OCI-LY7 (cell line): ENCODE measurements around the gene IQUB.

Source experiments
- EZH2phosphoT487 ChIP-seq: fragments of 200-600 bp; sonication (generic); IDR thresholded peaks from 2 replicates; pipeline ENCODE4 v1.6.1; 2018; ENCODE audit warnings: low read depth, borderline replicate concordance, mild to moderate bottlenecking, mixed run types, antibody characterized with exemption, low read length, moderate library complexity, mixed read lengths
- TF ChIP-seq, protein P1 (sequence below): fragments of 200-600 bp; sonication (generic); conservative IDR thresholded peaks from 2 replicates; pipeline ENCODE4 v1.5.1; 2014; ENCODE audit warnings: mild to moderate bottlenecking, antibody characterized with exemption, low read length, moderate library complexity, mixed read lengths

DNA sequence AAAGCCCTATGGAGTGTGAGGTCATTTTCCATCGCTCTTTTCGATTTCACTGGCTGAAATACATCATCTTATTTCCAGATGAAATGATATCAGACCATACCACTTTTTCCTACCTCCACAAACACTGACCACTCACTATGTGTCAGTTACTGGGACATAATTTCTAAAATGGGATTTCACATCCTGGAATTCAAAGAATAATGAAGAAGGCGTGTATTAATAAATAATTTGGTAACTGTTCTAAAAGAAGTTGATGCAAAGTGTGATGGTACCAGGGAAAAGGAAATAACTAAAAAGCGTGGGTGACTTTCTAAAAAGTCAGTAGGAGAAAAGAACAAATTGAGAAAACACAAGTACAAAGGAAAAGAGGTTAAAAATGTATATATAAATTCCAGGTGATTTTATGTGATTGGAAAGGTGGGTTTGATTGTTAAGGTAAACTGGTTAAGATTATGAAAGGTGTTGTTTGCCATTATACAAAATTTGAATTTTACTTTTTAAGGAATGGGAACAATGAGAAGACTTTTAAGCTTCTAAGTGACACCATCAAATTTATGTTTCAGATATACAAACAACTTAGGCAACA is 24.0 kb upstream of the IQUB start:
- TF ChIP-seq, protein P1, sequence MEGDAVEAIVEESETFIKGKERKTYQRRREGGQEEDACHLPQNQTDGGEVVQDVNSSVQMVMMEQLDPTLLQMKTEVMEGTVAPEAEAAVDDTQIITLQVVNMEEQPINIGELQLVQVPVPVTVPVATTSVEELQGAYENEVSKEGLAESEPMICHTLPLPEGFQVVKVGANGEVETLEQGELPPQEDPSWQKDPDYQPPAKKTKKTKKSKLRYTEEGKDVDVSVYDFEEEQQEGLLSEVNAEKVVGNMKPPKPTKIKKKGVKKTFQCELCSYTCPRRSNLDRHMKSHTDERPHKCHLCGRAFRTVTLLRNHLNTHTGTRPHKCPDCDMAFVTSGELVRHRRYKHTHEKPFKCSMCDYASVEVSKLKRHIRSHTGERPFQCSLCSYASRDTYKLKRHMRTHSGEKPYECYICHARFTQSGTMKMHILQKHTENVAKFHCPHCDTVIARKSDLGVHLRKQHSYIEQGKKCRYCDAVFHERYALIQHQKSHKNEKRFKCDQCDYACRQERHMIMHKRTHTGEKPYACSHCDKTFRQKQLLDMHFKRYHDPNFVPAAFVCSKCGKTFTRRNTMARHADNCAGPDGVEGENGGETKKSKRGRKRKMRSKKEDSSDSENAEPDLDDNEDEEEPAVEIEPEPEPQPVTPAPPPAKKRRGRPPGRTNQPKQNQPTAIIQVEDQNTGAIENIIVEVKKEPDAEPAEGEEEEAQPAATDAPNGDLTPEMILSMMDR = no peak
- no peak for TF ChIP-seq EZH2phosphoT487
